K562 (cell line): ENCODE data around the gene ASB6. TPM values are rescaled to one million over a fixed set of nuclear protein-coding genes. Genes with fewer than 3 reads are reported as not detected.

Experiments used
- BDP1 ChIP-seq: IDR thresholded peaks from 3 replicates; pipeline ENCODE4 v1.6.1; 2011; ENCODE audit not compliant: insufficient read length, insufficient read depth
- CC2D1A ChIP-seq: fragments of 450-650 bp; IDR thresholded peaks from 2 replicates; pipeline ENCODE4 v1.6.1; 2017; ENCODE audit warnings: mild to moderate bottlenecking
- LEF1 ChIP-seq: fragments of 450-650 bp; IDR thresholded peaks from 2 replicates; pipeline ENCODE4 v1.6.1; 2016; ENCODE audit warnings: mild to moderate bottlenecking
- NBN ChIP-seq: fragments of 450-650 bp; IDR thresholded peaks from 2 replicates; pipeline ENCODE4 v1.6.1; 2016; ENCODE audit warnings: low read depth, mild to moderate bottlenecking
- NFATC3 ChIP-seq: fragments of 450-650 bp; IDR thresholded peaks from 2 replicates; pipeline ENCODE4 v1.6.1; 2017; ENCODE audit warnings: mild to moderate bottlenecking
- PTBP1 ChIP-seq: fragments of 200-400 bp; formaldehyde crosslinking; IDR thresholded peaks from 2 replicates; pipeline ENCODE4 v1.6.1; 2017; ENCODE audit warnings: low read depth, low read length
- SNIP1 ChIP-seq: fragments of 450-650 bp; IDR thresholded peaks from 2 replicates; pipeline ENCODE4 v1.7.1; 2017; ENCODE audit warnings: low read depth, mild to moderate bottlenecking
- SRSF9 ChIP-seq: fragments of 200-400 bp; formaldehyde crosslinking; IDR thresholded peaks from 2 replicates; pipeline ENCODE4 v1.6.1; 2017; ENCODE audit warnings: low read depth, low read length, borderline replicate concordance
- TEAD2 ChIP-seq: fragments of 450-650 bp; IDR thresholded peaks from 2 replicates; pipeline ENCODE4 v1.6.1; 2016; ENCODE audit warnings: missing genetic modification characterization, control low read depth, missing compliant biosample characterization
- ZBED1 ChIP-seq: IDR thresholded peaks from 2 replicates; pipeline ENCODE4 v1.6.1; 2014
- ZNF347 ChIP-seq: fragments of 450-650 bp; formaldehyde crosslinking; IDR thresholded peaks from 2 replicates; pipeline ENCODE4 v1.4.0; 2020; ENCODE audit warnings: low read depth, mild to moderate bottlenecking, moderate library complexity
- ZNF408 ChIP-seq: fragments of 250-450 bp; sonication (Bioruptor Pico); IDR thresholded peaks from 2 replicates; pipeline ENCODE4 v1.4.0; 2020; ENCODE audit warnings: low read depth, mild to moderate bottlenecking, moderate library complexity
- polyA plus RNA-seq, 8 experiments: library from polyadenylated mRNA; depleted of rRNA in 4 of 8; stranded (reverse) in 5 of 8; unstranded in 3 of 8; fragments of >200 nt; fragmentation: Nextera tagmentation in 2 of 8; fragmentation: Illumina TruSeq in 1 of 8; extraction: Ambion mirVana in 2 of 8; extraction: Trizol in 1 of 8; gene quantifications; 2 replicates each; pipeline versions ENCODE4 v1.2.1 to v1.2.3, GENCODE V29; 2011 to 2014; ENCODE audit warnings: inconsistent platforms in 1 of 8, missing spikeins in 1 of 8
- total RNA-seq, 7 experiments: library from RNA; depleted of rRNA in 6 of 7; stranded (reverse); fragments of >200 nt in 6 of 7; fragmentation: Illumina TruSeq in 2 of 7; extraction: Trizol in 2 of 7; gene quantifications; 2 replicates each; pipeline versions ENCODE4 v1.2.1 to v1.2.3, GENCODE V29; 2011 to 2021; ENCODE audit warnings: low replicate concordance in 1 of 7
- TF ChIP-seq, protein P1 (sequence below): IDR thresholded peaks from 2 replicates; pipeline ENCODE4 v1.6.1; 2011; ENCODE audit warnings: borderline replicate concordance, low read depth, mild to moderate bottlenecking, moderate library complexity, low read length; ENCODE audit not compliant: insufficient read depth, poor library complexity, severe bottlenecking
- TF ChIP-seq, protein P2 (sequence below), 2 experiments: fragments of 450-650 bp; conservative IDR thresholded peaks; 2 replicates each; pipeline ENCODE4 v1.6.1; 2017; ENCODE audit warnings: mild to moderate bottlenecking in 2 of 2, moderate library complexity in 2 of 2
- TF ChIP-seq, protein P3 (sequence below): IDR thresholded peaks from 3 replicates; pipeline ENCODE4 v1.6.1; 2011; ENCODE audit warnings: borderline replicate concordance, mild to moderate bottlenecking; ENCODE audit not compliant: insufficient read length, insufficient read depth

Gene ASB6
- total and polyA plus RNA-seq, 9 of the 15 experiments (the other 6 are each of a cell fraction or from before 2014, with no cell fraction given): 0.92 to 17.8 (median 11.3) TPM

DNA sequence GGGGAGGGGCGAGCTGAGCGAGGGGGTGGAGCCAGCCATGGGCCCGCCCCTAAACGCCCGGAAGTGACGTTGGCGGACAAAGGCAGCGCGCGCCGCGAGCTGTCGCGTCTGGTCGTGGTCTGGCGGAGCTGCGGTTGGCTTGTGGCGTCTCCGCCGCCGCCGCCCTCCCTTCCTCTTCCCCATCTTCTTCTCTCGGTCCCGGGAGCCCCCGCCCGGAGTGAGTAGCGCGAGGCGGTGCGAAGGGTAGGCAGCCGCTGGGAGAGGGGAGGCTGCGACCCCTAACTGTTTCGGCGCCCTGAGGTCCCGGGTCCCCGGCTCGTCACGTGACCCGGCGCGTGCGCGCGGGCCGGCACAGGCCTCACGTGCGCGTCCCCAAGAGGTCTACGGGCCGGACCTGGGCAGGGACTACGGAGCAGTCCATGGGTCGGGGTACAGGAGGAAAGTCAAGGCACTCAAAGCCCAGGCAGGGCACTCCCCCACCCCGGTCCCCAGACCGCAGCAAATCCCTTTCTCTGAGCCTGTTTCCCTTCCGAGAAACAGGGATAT, 15.8 kb downstream of the ASB6 start, which contains the start of gene NTMT1 (continued):
- TF ChIP-seq, protein P1, sequence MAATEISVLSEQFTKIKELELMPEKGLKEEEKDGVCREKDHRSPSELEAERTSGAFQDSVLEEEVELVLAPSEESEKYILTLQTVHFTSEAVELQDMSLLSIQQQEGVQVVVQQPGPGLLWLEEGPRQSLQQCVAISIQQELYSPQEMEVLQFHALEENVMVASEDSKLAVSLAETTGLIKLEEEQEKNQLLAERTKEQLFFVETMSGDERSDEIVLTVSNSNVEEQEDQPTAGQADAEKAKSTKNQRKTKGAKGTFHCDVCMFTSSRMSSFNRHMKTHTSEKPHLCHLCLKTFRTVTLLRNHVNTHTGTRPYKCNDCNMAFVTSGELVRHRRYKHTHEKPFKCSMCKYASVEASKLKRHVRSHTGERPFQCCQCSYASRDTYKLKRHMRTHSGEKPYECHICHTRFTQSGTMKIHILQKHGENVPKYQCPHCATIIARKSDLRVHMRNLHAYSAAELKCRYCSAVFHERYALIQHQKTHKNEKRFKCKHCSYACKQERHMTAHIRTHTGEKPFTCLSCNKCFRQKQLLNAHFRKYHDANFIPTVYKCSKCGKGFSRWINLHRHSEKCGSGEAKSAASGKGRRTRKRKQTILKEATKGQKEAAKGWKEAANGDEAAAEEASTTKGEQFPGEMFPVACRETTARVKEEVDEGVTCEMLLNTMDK: peak; percentile 1
- TF ChIP-seq ZNF347 (CRISPR knock-in tag) (no peak), CC2D1A (no peak), ZNF408 (no peak), LEF1 (0 out of 2 replicates have a peak, but pooled peaks have one; percentile 81), PTBP1 (no peak), ZBED1 (no peak), BDP1 (no peak), NFATC3 (no peak), TEAD2 (tag) (no peak), SNIP1 (no peak), SRSF9 (no peak), NBN (no peak)
- TF ChIP-seq, protein P2, sequence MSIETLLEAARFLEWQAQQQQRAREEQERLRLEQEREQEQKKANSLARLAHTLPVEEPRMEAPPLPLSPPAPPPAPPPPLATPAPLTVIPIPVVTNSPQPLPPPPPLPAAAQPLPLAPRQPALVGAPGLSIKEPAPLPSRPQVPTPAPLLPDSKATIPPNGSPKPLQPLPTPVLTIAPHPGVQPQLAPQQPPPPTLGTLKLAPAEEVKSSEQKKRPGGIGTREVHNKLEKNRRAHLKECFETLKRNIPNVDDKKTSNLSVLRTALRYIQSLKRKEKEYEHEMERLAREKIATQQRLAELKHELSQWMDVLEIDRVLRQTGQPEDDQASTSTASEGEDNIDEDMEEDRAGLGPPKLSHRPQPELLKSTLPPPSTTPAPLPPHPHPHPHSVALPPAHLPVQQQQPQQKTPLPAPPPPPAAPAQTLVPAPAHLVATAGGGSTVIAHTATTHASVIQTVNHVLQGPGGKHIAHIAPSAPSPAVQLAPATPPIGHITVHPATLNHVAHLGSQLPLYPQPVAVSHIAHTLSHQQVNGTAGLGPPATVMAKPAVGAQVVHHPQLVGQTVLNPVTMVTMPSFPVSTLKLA (conservative IDR thresholded peaks at IDR 0.05): peak; percentile 99 to 100
- TF ChIP-seq, protein P3, sequence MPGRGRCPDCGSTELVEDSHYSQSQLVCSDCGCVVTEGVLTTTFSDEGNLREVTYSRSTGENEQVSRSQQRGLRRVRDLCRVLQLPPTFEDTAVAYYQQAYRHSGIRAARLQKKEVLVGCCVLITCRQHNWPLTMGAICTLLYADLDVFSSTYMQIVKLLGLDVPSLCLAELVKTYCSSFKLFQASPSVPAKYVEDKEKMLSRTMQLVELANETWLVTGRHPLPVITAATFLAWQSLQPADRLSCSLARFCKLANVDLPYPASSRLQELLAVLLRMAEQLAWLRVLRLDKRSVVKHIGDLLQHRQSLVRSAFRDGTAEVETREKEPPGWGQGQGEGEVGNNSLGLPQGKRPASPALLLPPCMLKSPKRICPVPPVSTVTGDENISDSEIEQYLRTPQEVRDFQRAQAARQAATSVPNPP: no peak
